HG02588 (cell line): ENCODE results near the gene ZNRF4.
"Not testable (repeated sequence)": the region's sequence is repeated elsewhere in the genome, so short reads cannot be mapped to it uniquely, and the experiment has no call there.

Source experiments
- ATAC-seq: cut with Tn5 transposase; IDR thresholded peaks from one replicate; pipeline ENCODE4 v1.9.1; 2021; ENCODE audit warnings: mild to moderate bottlenecking, moderate library complexity; ENCODE audit not compliant: unreplicated experiment

Gene ZNRF4

GRCh38 chr19:5472286-5472685, 17.1 kb downstream of the ZNRF4 start:
- no peak for ATAC-seq

DNA sequence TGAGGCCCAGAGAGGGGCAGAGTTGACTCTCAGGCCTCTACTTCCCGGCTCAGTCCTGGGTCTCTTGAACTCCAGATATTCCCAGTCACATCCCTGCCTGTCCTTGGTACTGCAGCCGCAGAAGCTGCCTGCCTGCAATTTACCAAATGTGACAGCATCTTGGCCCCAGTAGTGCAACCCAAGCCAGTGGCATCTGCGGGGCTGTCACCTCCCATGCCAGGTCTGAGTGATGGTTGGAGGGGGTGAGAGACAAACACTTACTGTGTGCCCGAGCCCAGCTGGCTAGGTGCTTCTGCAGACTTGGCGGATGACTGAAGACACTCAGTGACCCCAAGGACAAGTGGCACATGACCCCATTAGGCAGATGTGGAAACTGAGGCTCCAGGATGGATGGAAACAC, 18.4 kb downstream of the ZNRF4 start:
- ATAC-seq = no peak

DNA sequence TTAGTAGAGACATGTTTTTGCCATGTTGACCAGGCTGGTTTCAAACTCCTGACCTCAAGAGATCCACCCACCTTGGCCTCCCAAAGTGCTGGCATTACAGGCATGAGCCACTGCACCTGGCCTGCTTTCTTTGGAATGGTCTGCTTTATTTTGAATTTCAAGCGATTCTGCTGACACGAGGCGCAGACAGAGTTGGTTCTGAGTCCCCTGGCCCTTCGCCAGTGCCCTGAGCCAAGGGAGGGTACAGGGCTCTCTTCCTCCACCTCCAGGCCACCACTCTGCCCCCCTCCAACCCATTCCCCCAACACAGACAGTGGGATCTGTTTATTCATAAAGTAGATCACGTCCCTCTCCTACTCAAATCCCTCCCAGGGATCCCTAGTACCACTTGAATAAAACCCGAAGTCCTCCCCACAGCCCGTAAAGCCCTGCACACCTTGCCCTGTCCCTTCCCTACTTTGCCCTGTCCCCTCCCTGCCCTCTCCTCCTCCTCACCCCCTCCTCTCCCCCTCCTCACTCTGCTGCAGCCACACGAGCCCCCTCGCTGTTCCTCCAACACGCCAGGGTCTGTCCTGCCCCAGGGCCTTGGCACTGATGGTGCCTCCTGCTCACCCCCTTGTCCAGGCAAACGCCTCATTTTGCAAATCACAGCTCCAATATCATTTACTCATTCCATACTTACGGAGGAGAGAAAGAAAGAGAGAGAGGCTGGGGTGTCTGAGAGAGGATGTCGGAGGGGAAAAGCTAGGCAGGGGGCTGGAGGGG, 22.4 kb downstream of the ZNRF4 start:
- ATAC-seq = no peak

DNA sequence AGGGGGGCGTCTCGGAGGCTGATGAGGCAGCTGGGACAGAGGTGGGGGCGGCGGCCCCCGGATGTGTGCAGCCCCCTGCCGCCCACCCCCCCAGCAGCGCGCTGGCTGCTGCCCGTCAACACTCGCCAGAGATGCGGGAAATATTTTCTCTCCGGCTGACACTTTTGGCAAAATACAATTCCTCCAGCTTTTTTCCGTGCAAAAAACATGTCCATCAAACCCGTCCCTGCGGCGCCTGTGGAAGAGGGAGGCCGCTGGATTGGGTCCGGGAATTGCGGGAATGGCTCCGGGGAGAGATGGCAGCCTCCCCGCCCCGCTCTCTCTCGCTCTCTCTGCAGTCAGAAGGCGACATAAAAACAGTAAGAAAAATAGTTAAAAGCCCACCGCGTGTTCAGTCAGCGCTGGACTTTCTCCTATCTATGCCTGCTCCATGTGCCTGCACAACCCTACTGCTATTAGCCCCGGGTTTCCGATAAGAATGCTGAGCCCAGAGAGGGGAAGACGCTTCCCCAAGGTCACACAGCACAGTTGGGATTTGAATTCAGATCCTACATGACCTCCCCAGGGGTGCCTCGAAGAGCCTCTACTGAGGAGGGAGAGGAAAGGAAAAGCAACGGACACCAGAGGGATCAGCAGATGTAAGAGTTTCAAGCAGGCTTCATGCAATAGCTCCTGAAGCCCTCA, 23.2 kb downstream of the ZNRF4 start:
- ATAC-seq = no peak

DNA sequence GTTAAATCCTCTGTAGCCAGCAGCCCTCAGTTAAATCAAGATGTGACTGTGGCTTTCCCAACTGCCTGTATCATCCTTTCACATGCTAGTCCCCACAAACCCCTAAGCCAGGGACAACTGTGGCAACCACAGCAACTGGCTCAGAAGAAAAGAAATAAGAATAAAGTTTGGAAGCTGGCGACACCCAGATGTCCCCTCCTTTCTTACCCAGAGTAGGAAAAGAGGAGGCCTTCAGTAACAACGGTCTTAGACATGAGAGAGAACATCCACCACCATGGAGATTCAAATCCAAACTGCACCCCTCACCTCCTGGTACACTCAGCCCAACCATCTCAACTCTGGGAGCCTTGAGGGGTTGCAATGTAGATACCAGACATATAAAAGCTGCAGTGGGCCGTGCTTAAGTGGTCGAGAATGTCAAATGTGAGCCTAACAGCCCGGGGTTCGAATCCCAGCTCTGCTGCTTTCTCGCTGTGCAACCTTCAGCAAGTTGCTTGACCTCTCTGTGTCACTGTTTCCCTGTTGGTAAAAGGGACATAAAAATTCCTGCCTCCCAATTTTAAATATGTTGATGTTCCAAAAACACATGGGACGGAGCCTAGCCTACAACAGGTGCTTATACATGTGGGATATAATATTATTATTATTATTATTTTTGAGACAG, 23.8 kb downstream of the ZNRF4 start:
- no peak for ATAC-seq

GRCh38 chr19:5479958-5480357, 24.7 kb downstream of the ZNRF4 start:
- no peak for ATAC-seq

DNA sequence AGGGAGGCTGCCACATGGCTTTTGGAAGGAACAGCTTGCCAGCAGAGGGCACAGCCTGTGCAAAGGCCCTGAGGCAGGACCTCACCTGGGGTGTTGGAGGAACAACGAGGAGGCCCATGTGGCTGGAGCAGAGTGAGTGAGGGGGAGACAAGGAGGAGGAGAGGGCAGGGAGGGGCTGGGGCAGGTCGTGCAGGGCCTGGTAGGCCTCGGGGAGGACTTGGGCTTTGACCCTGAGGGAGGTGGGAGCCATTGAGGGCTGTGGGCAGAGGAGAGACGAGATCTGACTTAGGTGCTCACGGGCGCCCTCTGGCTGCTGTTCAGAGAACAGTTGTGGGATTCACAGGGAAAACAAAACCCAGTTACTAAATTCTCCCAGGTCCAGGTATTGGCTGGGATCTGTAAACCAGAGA, 25.2 kb downstream of the ZNRF4 start:
- ATAC-seq = no peak

DNA sequence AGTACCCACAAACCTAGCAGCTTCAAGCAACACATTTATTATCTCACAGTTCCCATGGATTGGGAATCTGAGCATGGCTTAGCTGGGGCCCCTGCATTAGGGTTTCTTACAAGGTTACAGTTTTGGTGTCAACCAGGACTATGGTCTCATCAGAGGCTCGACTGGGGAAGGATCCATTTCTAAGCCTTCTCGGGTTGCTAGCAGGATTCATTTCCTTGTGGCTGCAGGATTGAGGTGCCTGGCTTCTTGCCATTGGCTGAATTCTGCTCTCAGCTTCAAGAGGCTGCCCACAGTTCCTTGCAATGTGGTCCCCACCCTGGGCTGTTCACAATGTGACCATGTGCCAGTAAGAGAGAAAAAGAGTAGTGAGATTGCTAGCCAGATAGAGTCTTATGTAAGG, 26.7 kb downstream of the ZNRF4 start:
- no peak for ATAC-seq

DNA sequence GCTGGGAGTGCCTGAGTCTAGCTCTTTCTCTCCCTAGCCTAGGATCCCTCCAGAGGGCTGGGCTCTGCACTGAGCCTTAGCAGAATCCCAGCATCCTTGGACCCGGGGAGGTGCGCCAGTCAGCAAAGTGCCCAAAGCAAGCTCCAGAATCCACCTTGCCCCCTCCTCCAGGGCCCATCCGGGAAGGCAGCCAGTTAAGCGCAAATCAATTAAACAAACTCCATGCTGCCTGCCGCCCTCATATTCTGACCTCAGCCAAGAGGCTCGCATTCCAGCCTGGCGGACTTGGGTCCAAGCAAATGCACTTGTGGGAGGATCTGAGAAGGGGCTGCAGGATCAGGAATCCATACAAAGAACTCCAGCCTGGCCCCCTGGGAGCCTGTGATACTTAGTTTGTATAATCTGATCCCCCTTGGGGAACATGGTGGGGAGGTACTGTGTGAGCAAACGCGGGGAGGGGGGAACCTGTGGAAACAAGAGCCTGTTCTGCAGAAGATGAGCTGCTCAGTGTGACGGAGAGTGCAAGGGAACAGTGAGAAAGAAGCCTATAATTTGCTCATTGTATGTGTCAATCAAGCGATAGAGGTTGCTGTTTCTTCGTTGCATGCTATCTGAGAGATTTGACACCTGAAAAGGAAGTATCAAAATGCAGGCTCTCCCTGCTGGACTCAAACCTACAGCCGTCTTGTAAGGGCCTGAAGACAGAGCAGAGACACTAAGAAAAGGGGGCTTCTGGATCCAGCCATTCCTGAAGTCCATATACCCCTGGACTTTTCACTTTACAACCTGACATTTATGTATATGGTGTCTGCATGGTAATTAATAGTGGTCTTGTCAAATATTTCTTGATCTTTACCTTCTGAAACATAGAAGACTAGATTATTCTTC, 29.4 kb downstream of the ZNRF4 start:
- ATAC-seq = no peak

GRCh38 chr19:5485286-5485636, 30.0 kb downstream of the ZNRF4 start:
- ATAC-seq = no peak

DNA sequence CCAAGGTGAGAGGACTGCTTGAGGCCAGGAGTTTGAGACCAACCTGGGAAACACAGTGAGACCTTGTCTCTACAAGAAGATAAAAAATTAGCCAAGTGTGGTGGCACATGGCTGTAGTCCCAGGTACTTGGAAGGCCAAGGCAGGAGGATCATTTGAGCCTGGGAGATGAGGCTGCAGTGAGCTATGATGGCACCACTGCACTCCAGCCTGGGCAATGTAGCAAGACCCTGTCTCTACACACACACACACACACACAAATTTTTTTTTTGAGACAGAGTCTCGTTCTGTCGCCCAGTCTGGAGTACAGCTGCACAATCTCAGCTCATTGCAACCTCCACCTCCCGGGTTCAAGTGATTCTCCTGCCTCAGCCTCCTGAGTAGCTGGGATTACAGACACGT, 30.4 kb downstream of the ZNRF4 start:
- ATAC-seq = not testable (repeated sequence)

- no peak for ATAC-seq
Measured at GRCh38 chr19:5487222-5487621, 32.0 kb downstream of the ZNRF4 start.

- no peak for ATAC-seq
Measured at GRCh38 chr19:5489551-5489950, 34.3 kb downstream of the ZNRF4 start.

DNA sequence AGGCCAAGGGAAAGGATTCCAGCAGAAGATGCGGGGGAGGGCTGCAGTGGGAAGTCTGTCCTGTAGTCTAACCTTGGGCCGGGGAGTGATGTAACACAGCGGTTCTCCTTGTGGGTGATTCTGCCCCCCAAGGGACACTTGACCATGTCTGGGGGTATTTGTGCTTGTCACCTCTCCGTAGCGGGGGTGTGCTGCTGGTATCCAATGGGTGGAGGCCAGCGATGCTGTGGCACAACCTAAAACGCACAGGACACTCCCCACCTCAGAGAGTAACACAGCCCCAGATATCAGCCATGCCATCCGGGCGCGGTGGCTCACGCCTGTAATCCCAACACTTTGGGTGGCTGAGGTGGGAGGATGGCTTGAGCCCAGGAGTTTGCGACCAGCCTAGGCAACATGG, 36.3 kb downstream of the ZNRF4 start:
- no peak for ATAC-seq

GRCh38 chr19:5492281-5492634, 37.0 kb downstream of the ZNRF4 start:
- no peak for ATAC-seq

GRCh38 chr19:5492635-5493409, 37.6 kb downstream of the ZNRF4 start:
- ATAC-seq = no peak

DNA sequence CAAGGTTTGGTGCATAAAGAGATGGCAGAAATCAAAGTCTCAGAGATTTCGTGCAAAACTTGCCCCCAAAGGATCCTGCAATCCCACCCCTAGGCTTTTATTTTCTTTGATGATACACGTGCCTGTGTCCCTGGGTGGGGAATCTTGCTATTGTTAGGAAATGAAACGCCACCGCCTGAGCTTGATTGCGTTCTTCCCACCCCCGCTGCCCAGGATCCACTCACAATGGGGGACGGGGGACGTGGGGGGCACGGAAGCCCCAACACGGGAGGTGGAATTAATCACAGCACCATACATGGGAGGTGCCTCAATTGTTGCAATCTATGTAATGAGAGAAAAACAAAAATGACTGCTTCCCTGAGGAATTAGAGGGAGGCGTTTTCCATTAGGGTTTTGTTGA, 39.6 kb downstream of the ZNRF4 start:
- no peak for ATAC-seq

DNA sequence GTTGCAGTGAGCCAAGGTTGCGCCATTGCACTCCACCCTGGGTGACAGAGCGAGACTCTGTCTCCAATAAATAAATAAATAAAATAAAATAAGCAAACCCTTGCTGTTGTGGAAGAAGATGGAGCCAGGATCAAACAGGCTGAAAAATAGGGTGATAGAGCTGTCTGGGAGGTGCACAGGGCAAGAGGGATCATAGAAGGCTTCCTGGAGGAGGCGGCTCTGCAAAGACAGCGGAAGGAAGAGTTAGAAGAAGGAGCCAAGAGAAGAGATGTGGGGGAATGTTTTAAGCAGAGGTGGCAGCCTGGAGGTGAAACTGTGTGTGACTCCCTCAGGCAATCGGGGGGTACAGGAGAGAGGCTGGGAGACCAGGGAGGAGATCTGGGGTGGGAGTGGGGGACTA, 40.6 kb downstream of the ZNRF4 start:
- no peak for ATAC-seq

DNA sequence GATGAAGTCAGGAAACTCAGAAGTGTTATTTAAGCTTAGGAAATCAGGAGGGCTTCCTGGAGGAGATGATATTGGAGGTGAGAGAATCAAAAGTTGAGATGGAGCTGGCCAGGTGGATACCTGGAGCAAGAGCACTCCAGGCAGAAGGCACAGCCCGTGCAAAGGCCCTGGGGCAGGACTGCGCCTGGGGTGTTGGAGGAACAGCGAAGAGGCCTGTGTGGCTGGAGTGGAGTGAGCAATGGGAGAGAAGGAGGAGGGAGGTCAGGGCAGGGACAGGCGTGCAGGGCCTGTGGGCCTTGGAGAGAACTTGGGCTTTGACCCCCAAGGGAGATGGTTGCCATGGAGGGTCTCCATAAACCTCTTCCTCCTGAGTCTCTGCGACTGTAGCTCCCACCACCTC, 42.1 kb downstream of the ZNRF4 start:
- ATAC-seq = no peak

GRCh38 chr19:5498830-5499550, 43.8 kb downstream of the ZNRF4 start:
- no peak for ATAC-seq
